WERI-Rb-1 (cell line): ENCODE results near the gene DDX52.

Source experiments
- DNase-seq: peaks from one replicate; pipeline ENCODE4 v3.0.0-alpha.2; 2020
- H3K27ac ChIP-seq: fragments of 250-450 bp; sonication (Bioruptor Pico); 2 replicates; pipeline ENCODE4 v1.5.1; 2020; ENCODE audit warnings: mild to moderate bottlenecking, moderate library complexity
- H3K27me3 ChIP-seq: fragments of 250-450 bp; sonication (Bioruptor Pico); 2 replicates; pipeline ENCODE4 v1.5.1; 2021; ENCODE audit warnings: mild to moderate bottlenecking, low read depth, moderate library complexity; ENCODE audit not compliant: insufficient read depth, severe bottlenecking
- H3K36me3 ChIP-seq: fragments of 250-450 bp; sonication (Bioruptor Pico); 2 replicates; pipeline ENCODE4 v1.5.1; 2020; ENCODE audit warnings: mild to moderate bottlenecking, moderate library complexity
- H3K4me3 ChIP-seq: 2 replicates; pipeline ENCODE4 v1.5.1; 2011; ENCODE audit warnings: low read depth, mild to moderate bottlenecking, control low read depth, low read length
- H3K9me3 ChIP-seq: fragments of 250-450 bp; sonication (Bioruptor Pico); 2 replicates; pipeline ENCODE4 v1.5.1; 2021; ENCODE audit warnings: mild to moderate bottlenecking, moderate library complexity; ENCODE audit not compliant: severe bottlenecking
- TF ChIP-seq, protein P1 (sequence below): IDR thresholded peaks from 2 replicates; pipeline ENCODE4 v1.5.1; 2011; ENCODE audit warnings: low read depth, mild to moderate bottlenecking, control low read depth, inconsistent platforms, low read length

Gene DDX52

DNA sequence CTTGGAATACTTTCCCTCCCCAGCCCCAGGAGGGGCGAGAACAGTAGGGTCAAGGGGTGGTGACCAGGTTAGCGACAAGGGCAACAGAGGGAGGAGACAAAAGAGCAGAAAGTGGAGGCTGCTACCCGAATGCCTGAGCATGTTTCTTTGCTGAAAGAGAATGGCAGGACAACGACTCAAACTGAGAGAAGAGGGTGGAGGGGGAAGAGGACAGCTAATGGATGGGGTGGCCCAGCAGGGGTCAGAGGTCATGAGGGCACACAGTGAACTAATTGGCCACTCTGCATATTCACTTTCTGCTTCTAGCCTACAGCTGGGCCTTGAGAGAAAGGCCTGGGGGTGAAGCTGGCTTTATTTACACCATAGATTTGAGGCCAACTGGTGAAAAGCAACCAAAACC lies 19.1 kb upstream of the DDX52 start:
- no peak for DNase-seq
- Histone ChIP-seq H3K36me3 (no peaks in the 10 kb centered on the region), H3K9me3 (no peaks in the 10 kb centered on the region), H3K4me3 (no peak overlapping the region), H3K27ac (no peak overlapping the region), H3K27me3 (no peaks in the 10 kb centered on the region)
- TF ChIP-seq, protein P1, sequence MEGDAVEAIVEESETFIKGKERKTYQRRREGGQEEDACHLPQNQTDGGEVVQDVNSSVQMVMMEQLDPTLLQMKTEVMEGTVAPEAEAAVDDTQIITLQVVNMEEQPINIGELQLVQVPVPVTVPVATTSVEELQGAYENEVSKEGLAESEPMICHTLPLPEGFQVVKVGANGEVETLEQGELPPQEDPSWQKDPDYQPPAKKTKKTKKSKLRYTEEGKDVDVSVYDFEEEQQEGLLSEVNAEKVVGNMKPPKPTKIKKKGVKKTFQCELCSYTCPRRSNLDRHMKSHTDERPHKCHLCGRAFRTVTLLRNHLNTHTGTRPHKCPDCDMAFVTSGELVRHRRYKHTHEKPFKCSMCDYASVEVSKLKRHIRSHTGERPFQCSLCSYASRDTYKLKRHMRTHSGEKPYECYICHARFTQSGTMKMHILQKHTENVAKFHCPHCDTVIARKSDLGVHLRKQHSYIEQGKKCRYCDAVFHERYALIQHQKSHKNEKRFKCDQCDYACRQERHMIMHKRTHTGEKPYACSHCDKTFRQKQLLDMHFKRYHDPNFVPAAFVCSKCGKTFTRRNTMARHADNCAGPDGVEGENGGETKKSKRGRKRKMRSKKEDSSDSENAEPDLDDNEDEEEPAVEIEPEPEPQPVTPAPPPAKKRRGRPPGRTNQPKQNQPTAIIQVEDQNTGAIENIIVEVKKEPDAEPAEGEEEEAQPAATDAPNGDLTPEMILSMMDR: no peak

DNA sequence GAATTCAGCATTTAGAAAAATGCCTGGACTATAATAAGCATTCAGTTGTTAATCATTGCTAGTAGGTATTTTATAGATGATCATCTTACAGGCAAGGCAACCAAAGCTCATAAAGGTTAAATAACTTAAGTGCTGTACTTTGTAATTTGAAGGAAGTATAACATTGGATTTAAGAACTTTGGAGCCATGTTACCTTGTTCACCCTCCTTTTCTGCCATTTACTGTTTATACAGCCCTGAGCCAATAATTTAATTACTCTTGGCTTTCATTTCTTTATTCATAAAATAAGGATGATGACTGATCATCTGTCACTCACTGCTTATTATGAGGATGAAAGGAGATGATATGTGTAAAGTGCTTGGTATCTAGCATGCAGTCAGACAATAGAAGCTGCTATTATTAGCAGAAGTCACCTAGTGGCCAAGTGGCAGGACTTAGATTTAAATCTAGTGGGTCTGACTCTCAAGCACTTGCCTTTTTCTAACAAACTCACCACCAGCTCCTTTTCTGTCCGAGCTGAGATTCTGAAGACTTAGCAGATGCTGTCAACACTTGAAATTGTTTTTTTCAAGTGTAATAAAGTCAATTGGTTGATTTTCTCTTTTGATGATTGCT lies 18.3 kb upstream of the DDX52 start:
- TF ChIP-seq, protein P1: 0 out of 2 replicates have a peak, but pooled peaks have one; percentile 15
- Histone ChIP-seq H3K27ac (no peak overlapping the region), H3K4me3 (no peak overlapping the region), H3K9me3 (no peaks in the 10 kb centered on the region), H3K36me3 (no peaks in the 10 kb centered on the region), H3K27me3 (no peaks in the 10 kb centered on the region)
- no peak for DNase-seq

DNA sequence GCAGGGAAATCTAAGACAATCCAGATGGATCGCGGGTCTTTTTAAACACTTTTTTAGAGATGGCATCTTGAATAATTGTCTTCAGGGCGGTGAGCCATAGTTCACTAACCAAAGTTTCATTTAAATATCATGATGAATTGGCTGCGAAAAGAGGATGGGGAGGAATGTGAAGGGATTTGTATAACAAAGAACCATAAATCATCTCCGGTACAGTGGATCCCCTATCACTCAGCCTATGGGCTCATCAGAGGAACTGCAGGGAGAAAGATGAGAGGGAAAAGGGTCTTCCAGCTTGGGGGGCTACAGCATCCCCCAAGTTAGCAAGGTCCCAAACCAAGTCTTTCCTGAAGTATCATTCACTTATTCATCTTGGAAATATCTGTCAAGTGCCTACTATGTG lies 16.7 kb upstream of the DDX52 start:
- H3K36me3 ChIP-seq: no peaks in the 10 kb centered on the region
- H3K4me3 ChIP-seq: no peak overlapping the region
- H3K27me3 ChIP-seq: no peaks in the 10 kb centered on the region
- DNase-seq: no peak
- H3K27ac ChIP-seq: no peak overlapping the region
- TF ChIP-seq, protein P1: no peak
- H3K9me3 ChIP-seq: no peaks in the 10 kb centered on the region

DNA sequence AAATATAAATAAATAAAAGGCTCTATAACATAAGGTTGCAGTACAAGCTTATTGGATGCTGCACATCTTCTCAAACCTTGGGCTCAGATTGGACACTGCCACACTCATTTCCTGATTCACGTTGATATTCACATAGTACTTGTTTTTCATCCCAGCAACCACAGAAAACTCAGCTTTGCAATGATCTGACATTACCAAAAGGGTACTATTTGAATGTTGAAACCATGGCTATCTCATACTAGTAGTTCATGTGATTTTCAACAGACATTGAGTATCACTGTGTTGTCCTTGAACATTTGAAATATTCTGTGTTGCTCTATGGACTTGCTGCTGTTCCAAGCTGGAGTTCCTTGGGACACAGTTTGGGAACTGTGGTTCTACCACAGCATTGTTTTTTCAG lies 14.0 kb upstream of the DDX52 start:
- H3K27me3 ChIP-seq: no peaks in the 10 kb centered on the region
- TF ChIP-seq, protein P1: no peak
- H3K27ac ChIP-seq: no peak overlapping the region
- H3K4me3 ChIP-seq: no peak overlapping the region
- no peaks in the 10 kb centered on the region for H3K36me3 ChIP-seq
- H3K9me3 ChIP-seq: no peaks in the 10 kb centered on the region
- DNase-seq: no peak

DNA sequence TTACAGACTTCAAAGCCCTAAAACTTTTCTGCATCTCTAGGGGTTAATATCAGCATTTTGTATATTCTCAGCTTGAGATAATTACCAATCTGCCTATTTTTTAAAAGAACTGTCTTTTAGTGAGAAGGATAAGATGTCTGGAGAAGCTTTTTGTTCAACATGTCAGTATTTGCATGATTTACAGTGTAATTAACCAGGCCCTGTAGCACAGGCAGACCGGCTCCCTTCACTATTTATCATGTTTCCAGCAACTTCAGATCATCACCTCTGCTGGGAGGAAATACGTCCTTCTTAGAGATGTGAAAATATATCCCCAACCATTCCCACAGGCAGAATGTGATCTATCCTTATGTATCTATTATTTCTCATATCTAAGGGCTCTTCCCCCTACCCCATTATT lies 8.6 kb upstream of the DDX52 start:
- H3K27ac ChIP-seq: no peak overlapping the region
- TF ChIP-seq, protein P1: no peak
- H3K9me3 ChIP-seq: no peaks in the 10 kb centered on the region
- no peaks in the 10 kb centered on the region for H3K27me3 ChIP-seq
- no peak overlapping the region for H3K4me3 ChIP-seq
- no peaks in the 10 kb centered on the region for H3K36me3 ChIP-seq
- no peak for DNase-seq

DNA sequence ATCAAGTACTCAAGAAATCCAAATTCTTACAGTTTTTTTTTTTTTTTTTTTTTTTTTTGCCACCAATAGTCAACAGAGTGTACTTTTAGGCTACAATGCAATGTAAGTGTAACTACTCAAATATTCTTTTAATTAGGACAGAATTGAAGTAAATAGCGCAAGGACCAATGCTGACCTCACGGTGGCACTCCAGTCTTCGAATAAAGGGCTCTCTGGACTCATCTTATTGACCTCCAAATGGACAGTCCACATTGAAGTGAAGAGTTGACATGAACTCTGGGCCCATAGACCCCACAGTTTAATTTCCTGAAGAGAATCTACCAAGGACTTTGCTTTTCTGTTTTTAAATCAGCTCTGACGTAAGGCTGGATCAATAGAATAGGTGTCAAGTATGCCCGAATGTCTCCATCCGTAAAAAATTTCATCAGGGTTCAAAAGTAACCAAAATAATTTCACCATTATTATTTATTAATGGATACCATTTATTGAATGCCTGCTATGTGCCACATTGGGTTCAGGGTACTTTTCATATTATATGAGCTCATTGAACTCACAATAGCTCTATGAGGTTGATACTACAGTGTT lies 7.3 kb upstream of the DDX52 start:
- peak; percentile 56 for DNase-seq
- no peaks in the 10 kb centered on the region for H3K36me3 ChIP-seq
- TF ChIP-seq, protein P1: peak; percentile 63
- no peaks in the 10 kb centered on the region for H3K27me3 ChIP-seq
- H3K27ac ChIP-seq: no peak overlapping the region
- no peak overlapping the region for H3K4me3 ChIP-seq
- H3K9me3 ChIP-seq: no peaks in the 10 kb centered on the region
